Liver (tissue), 9 donors: ENCODE data around the gene AKAP12. TPM values are rescaled to one million over a fixed set of nuclear protein-coding genes. Genes with fewer than 3 reads are reported as not detected.

Experiments used
- DNase-seq: peaks from one replicate; pipeline ENCODE4 v3.0.0-alpha.2; 2017; ENCODE audit warnings: low spot score
- H3K27ac ChIP-seq, 2 donors: one replicate each; pipeline ENCODE4 v1.7.0; 2013; ENCODE audit warnings: inconsistent platforms in 2 of 2, low read length in 2 of 2, control low read depth in 1 of 2, low read depth in 1 of 2, mild to moderate bottlenecking in 1 of 2
- H3K27me3 ChIP-seq, 4 donors: one replicate each; pipeline versions ENCODE4 v1.6.1 to v1.7.0; 2013; ENCODE audit warnings: low read length in 3 of 4, inconsistent platforms in 1 of 4, mild to moderate bottlenecking in 1 of 4, moderate library complexity in 1 of 4; ENCODE audit not compliant: control insufficient read depth in 4 of 4, insufficient read depth in 4 of 4
- H3K36me3 ChIP-seq, 4 donors: one replicate each; pipeline versions ENCODE4 v1.6.1 to v1.7.0; 2013; ENCODE audit warnings: low read length in 3 of 4, mild to moderate bottlenecking in 3 of 4, low read depth in 1 of 4, moderate library complexity in 1 of 4; ENCODE audit not compliant: control insufficient read depth in 4 of 4, insufficient read depth in 3 of 4
- H3K4me1 ChIP-seq, 4 donors: one replicate each; pipeline versions ENCODE4 v1.6.1 to v1.7.0; 2013; ENCODE audit warnings: low read length in 3 of 4, mild to moderate bottlenecking in 3 of 4, moderate library complexity in 1 of 4; ENCODE audit not compliant: control insufficient read depth in 4 of 4, insufficient read depth in 4 of 4
- H3K4me3 ChIP-seq, 3 donors: one replicate each; pipeline versions ENCODE4 v1.6.1 to v1.7.0; 2013; ENCODE audit warnings: low read length in 3 of 3, control low read depth in 1 of 3, low read depth in 1 of 3, mild to moderate bottlenecking in 1 of 3
- H3K9ac ChIP-seq, 2 donors: one replicate each; pipeline ENCODE4 v1.7.0; 2013; ENCODE audit warnings: low read length in 2 of 2, mild to moderate bottlenecking in 2 of 2, moderate library complexity in 2 of 2, control low read depth in 1 of 2, low read depth in 1 of 2
- H3K9me3 ChIP-seq, 4 donors: one replicate each; pipeline versions ENCODE4 v1.6.1 to v1.7.0; 2013; ENCODE audit warnings: low read length in 3 of 4; ENCODE audit not compliant: control insufficient read depth in 4 of 4
- CTCF ChIP-seq: fragments of 150-350 bp; IDR thresholded peaks from 2 replicates; pipeline ENCODE4 v1.5.1; 2017; ENCODE audit warnings: improper control_type of control experiment, low read depth, low read length; ENCODE audit not compliant: missing input control
- EGR1 ChIP-seq, 2 donors: IDR thresholded peaks; 2 replicates each; pipeline ENCODE4 v1.6.1; 2016 to 2018; ENCODE audit warnings: antibody characterized with exemption in 2 of 2, low read depth in 2 of 2
- FOXA1 ChIP-seq: IDR thresholded peaks from 2 replicates; pipeline ENCODE4 v1.6.1; 2016; ENCODE audit warnings: antibody characterized with exemption
- FOXA2 ChIP-seq: IDR thresholded peaks from 2 replicates; pipeline ENCODE4 v1.6.1; 2016; ENCODE audit warnings: antibody characterized with exemption
- GABPA ChIP-seq, 2 donors: IDR thresholded peaks in 1 of 2; conservative IDR thresholded peaks in 1 of 2; 2 replicates each; pipeline ENCODE4 v1.6.1; 2016; ENCODE audit warnings: antibody characterized with exemption in 2 of 2, mild to moderate bottlenecking in 1 of 2, moderate library complexity in 1 of 2
- HNF4A ChIP-seq, 2 donors: conservative IDR thresholded peaks; 2 replicates each; pipeline ENCODE4 v1.6.1; 2016; ENCODE audit warnings: antibody characterized with exemption in 2 of 2, mild to moderate bottlenecking in 2 of 2
- HNF4G ChIP-seq: IDR thresholded peaks from 2 replicates; pipeline ENCODE4 v1.6.1; 2016; ENCODE audit warnings: antibody characterized with exemption
- JUND ChIP-seq, 2 donors: IDR thresholded peaks; 2 replicates each; pipeline ENCODE4 v1.6.1; 2016; ENCODE audit warnings: antibody characterized with exemption in 2 of 2
- NR2F2 ChIP-seq: IDR thresholded peaks from 2 replicates; pipeline ENCODE4 v1.6.1; 2016; ENCODE audit warnings: antibody characterized with exemption
- RAD21 ChIP-seq, 2 donors: IDR thresholded peaks; 2 replicates each; pipeline ENCODE4 v1.6.1; 2016; ENCODE audit warnings: antibody characterized with exemption in 2 of 2, mild to moderate bottlenecking in 2 of 2
- REST ChIP-seq: IDR thresholded peaks from 2 replicates; pipeline ENCODE4 v1.6.1; 2016; ENCODE audit warnings: antibody characterized with exemption, mild to moderate bottlenecking
- RXRA ChIP-seq, 2 donors: IDR thresholded peaks; 2 replicates each; pipeline ENCODE4 v1.6.1; 2017 to 2018; ENCODE audit warnings: antibody characterized with exemption in 2 of 2, mild to moderate bottlenecking in 1 of 2
- SP1 ChIP-seq: IDR thresholded peaks from 2 replicates; pipeline ENCODE4 v1.6.1; 2018; ENCODE audit warnings: antibody characterized with exemption, mild to moderate bottlenecking
- TAF1 ChIP-seq: conservative IDR thresholded peaks from 2 replicates; pipeline ENCODE4 v1.6.1; 2016; ENCODE audit warnings: antibody characterized with exemption, mild to moderate bottlenecking
- YY1 ChIP-seq: IDR thresholded peaks from 2 replicates; pipeline ENCODE4 v1.6.1; 2016; ENCODE audit warnings: antibody characterized with exemption, mild to moderate bottlenecking
- ZBTB33 ChIP-seq: IDR thresholded peaks from 2 replicates; pipeline ENCODE4 v1.6.1; 2016; ENCODE audit warnings: antibody characterized with exemption
- WGBS: extraction: QIAGEN DNeasy Blood & Tissue Kit; methylation state at CpG from one replicate; pipeline ENCODE4 v1.1.7; 2013; 5-methylcytosine and 5-hydroxymethylcytosine counted together
- polyA plus RNA-seq, 2 donors: library from polyadenylated mRNA; stranded (reverse) in 1 of 2; unstranded in 1 of 2; fragments of 200-250 nt in 1 of 2; fragments of >200 nt in 1 of 2; fragmentation: Nextera tagmentation in 1 of 2; extraction: Ambion mirVana in 1 of 2; gene quantifications; one replicate each; pipeline versions ENCODE4 v1.2.1 to v1.2.3, GENCODE V29; 2013 to 2015
- total RNA-seq, 2 donors: library from RNA; depleted of rRNA; stranded (reverse); fragments of >200 nt; gene quantifications; one replicate each; pipeline ENCODE4 v1.2.3, GENCODE V29; 2014
- TF ChIP-seq, protein P1 (sequence below): IDR thresholded peaks from 2 replicates; pipeline ENCODE4 v1.6.1; 2016; ENCODE audit warnings: antibody characterized with exemption
- TF ChIP-seq, protein P2 (sequence below): IDR thresholded peaks from 2 replicates; pipeline ENCODE4 v1.6.1; 2016; ENCODE audit warnings: antibody characterized with exemption
- donor health status: healthy.
- donor health status: healthy.
- donor health status: healthy.
- donor health status: healthy.
- donor health status: healthy.

AKAP12 gene
- total and polyA plus RNA-seq, 4 donors = 6.7 to 14.8 (median 8.6) TPM

GRCh38 chr6:151211075-151211474, 28.7 kb upstream of the AKAP12 start:
- TF ChIP-seq EGR1 (IDR thresholded peaks at IDR 0.05; ENCODE audit: low read depth in 2 of 2) = no peak
- no peak for TF ChIP-seq YY1
- no peak for TF ChIP-seq HNF4A (conservative IDR thresholded peaks at IDR 0.05)
- TF ChIP-seq, protein P1, sequence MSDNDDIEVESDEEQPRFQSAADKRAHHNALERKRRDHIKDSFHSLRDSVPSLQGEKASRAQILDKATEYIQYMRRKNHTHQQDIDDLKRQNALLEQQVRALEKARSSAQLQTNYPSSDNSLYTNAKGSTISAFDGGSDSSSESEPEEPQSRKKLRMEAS = no peak
- no peak for TF ChIP-seq REST
- no peak for TF ChIP-seq CTCF
- no peak for TF ChIP-seq JUND (IDR thresholded peaks at IDR 0.05)
- no peak for TF ChIP-seq FOXA1
- no peak for TF ChIP-seq SP1
- TF ChIP-seq RXRA (IDR thresholded peaks at IDR 0.05) = no peak
- TF ChIP-seq, protein P2, sequence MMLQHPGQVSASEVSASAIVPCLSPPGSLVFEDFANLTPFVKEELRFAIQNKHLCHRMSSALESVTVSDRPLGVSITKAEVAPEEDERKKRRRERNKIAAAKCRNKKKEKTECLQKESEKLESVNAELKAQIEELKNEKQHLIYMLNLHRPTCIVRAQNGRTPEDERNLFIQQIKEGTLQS = no peak
- no peak for TF ChIP-seq GABPA (IDR thresholded peaks at IDR 0.05 in 1 of 2, conservative IDR thresholded peaks at IDR 0.05 in 1 of 2)
- TF ChIP-seq RAD21 (IDR thresholded peaks at IDR 0.05) = no peak
- no peak for TF ChIP-seq TAF1
- no peak for TF ChIP-seq HNF4G
- TF ChIP-seq NR2F2 = no peak
- no peaks in the 10 kb centered on the region for H3K27me3 ChIP-seq
- H3K4me3 ChIP-seq = no peak overlapping the region
- H3K27ac ChIP-seq = no peak overlapping the region
- H3K36me3 ChIP-seq = no peaks in the 10 kb centered on the region
- DNase-seq = no peak
- peaks cover 0 to 4% (median 1%) of the 10 kb centered on the region in 4 donors for H3K9me3 ChIP-seq
- no peaks in the 10 kb centered on the region for H3K4me1 ChIP-seq
- 88% methylated on average over 1 of the region's 1 CpG for WGBS
- no peak overlapping the region for H3K9ac ChIP-seq

DNA sequence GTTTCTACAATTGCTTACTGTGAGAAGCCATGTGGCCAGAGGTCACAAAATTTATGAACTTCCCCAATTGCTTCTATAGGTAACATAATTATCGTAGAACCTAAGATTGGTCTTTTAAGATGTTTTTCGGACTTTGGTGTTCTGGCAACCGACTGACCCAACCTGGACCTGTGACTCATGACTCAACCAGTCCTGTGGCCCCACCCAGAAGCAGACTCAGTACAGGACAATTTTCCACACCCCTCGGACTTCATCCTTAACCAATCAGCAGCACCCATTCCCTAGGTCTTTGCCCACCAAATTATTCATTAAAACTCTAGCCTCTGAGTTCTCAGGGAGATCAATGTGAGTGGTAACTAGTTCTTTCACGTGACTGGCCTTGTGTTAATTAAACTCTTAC, 26.4 kb upstream of the AKAP12 start:
- no peak overlapping the region for H3K4me3 ChIP-seq
- H3K27me3 ChIP-seq = no peaks in the 10 kb centered on the region
- TF ChIP-seq NR2F2 (no peak), TAF1 (no peak), RAD21 (IDR thresholded peaks at IDR 0.05) (no peak), FOXA2 (no peak), ZBTB33 (no peak), FOXA1 (no peak), GABPA (IDR thresholded peaks at IDR 0.05 in 1 of 2, conservative IDR thresholded peaks at IDR 0.05 in 1 of 2) (no peak), YY1 (no peak), JUND (IDR thresholded peaks at IDR 0.05) (no peak), SP1 (no peak), REST (no peak)
- TF ChIP-seq, protein P2 = no peak
- WGBS = 89% methylated on average over 5 of the region's 5 CpGs
- H3K36me3 ChIP-seq = no peaks in the 10 kb centered on the region
- no peak overlapping the region for H3K27ac ChIP-seq
- no peaks in the 10 kb centered on the region for H3K4me1 ChIP-seq
- no peak for DNase-seq
- H3K9me3 ChIP-seq = peaks cover 0 to 4% (median 1%) of the 10 kb centered on the region in 4 donors
- H3K9ac ChIP-seq = no peak overlapping the region
